ENCODE results near the gene BIRC3. TPM values are rescaled to one million over a fixed set of nuclear protein-coding genes. Genes with fewer than 3 reads are reported as not detected.
A peak's percentile ranks its signal among the peaks of the same experiment; 100 is the strongest.

The BIRC3 gene
- total RNA-seq, 1 experiment from 2014 or later = 4.7 TPM

GRCh38 chr11:102367364-102367763 lies 50.1 kb downstream of the BIRC3 start:
- no peak for DNase-seq (ENCODE audit: low read depth, low spot score)
- ChIA-PET RAD21 (ENCODE audit: low non-redundant PET in 1 of 2, low total read pairs in 2 of 2, uncharacterized antibody in 2 of 2, unreplicated experiment in 2 of 2) (interaction anchor here in 1 of 2 experiments (0.6 to 0.9 kb wide), 2 partner anchors 129 to 299 kb away, joined by 3 read pairs; no protein-coding TSS in a partner anchor), CTCF (interaction anchor here (0.7 to 1.9 kb wide), 6 partner anchors 23 to 299 kb away, joined by 3 to 20 read pairs (median 4); no protein-coding TSS in a partner anchor), POLR2A (no interaction called here)
- Histone ChIP-seq H3K27me3 (ENCODE audit: insufficient read depth, low read length) (no peaks in the 10 kb centered on the region), H3K4me3 (replicated peaks in 1 of 2; ENCODE audit: low read depth in 1 of 2, low read length in 2 of 2) (no peak overlapping the region), H4K20me1 (ENCODE audit: insufficient read depth) (no peaks in the 10 kb centered on the region), H3K4me2 (ENCODE audit: low read length) (no peak overlapping the region), H3K9ac (ENCODE audit: low read length) (no peak overlapping the region), H3K9me3 (ENCODE audit: control insufficient read depth in 1 of 2, insufficient read depth in 1 of 2, low read depth in 1 of 2, low read length in 2 of 2) (no peaks in the 10 kb centered on the region), H3K27ac (ENCODE audit: low read depth, low read length) (no peak overlapping the region), H3K36me3 (ENCODE audit: control insufficient read depth in 1 of 2, insufficient read depth in 2 of 2, low read length in 2 of 2) (peaks cover 20 to 25% of the 10 kb centered on the region in 2 experiments), H3K9me2 (ENCODE audit: insufficient read depth) (no peaks in the 10 kb centered on the region), H2AFZ (ENCODE audit: low read depth, low read length, poor library complexity, severe bottlenecking) (no peak overlapping the region), H3K4me1 (ENCODE audit: control insufficient read depth in 1 of 2, insufficient read depth in 2 of 2, low read length in 2 of 2) (no peaks in the 10 kb centered on the region), H3K79me2 (ENCODE audit: insufficient read depth, low read length) (no peaks in the 10 kb centered on the region)
- intact Hi-C loops (cut with micrococcal nuclease) = loop anchor here (5.0 kb wide), 1 partner anchor 245 kb away; no protein-coding TSS in a partner anchor
- ATAC-seq = peak; percentile 59; the same call in 1 of the 2 replicates
- no TSS peak for BruUV-seq (replicated peaks)
- TF ChIP-seq ELF1 (IDR thresholded peaks at IDR 0.05; ENCODE audit: borderline replicate concordance, low read depth) = no peak
- peak; percentile 48; the same call in 1 of the 2 replicates for TF ChIP-seq RAD21 (IDR thresholded peaks at IDR 0.05; ENCODE audit: low read depth)
- TF ChIP-seq CTCF (IDR thresholded peaks at IDR 0.05 in 2 of 3, conservative IDR thresholded peaks at IDR 0.05 in 1 of 3; ENCODE audit: borderline replicate concordance in 1 of 3, insufficient read depth in 1 of 3, low read depth in 2 of 3, low read length in 2 of 3) = peak in 2 of 3 experiments; percentile 31 to 44; a peak in 3 of 6 replicates
- no peak for TF ChIP-seq POLR2A (IDR thresholded peaks at IDR 0.05; ENCODE audit: borderline replicate concordance, extremely low read depth, insufficient read depth, insufficient read length)

DNA sequence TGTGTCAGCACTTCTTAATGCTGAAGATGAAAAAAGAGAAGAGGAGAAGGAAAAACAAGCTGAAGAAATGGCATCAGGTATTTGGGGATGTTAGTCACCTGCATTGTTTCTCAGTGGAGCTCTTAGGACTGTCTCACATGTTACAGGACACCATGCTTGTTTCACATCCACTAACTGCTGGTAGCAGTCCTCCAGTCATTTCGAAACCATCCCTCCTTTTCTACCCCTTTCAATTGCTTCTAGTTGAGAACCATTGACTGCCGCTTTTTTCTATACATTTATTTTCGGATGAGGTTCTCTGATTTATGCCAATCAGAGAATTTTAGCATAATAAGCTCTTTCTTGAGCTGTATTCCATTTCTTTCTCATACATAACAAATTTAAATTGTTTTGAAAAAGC lies 51.2 kb downstream of the BIRC3 start:
- no peak overlapping the region for H3K27ac ChIP-seq (ENCODE audit: low read depth, low read length)
- H3K36me3 ChIP-seq (ENCODE audit: control insufficient read depth in 1 of 2, insufficient read depth in 2 of 2, low read length in 2 of 2) = peaks cover 11 to 18% of the 10 kb centered on the region in 2 experiments
- no peaks in the 10 kb centered on the region for H3K9me2 ChIP-seq (ENCODE audit: insufficient read depth)
- no peak overlapping the region for H3K4me2 ChIP-seq (ENCODE audit: low read length)
- no peak overlapping the region for H3K4me3 ChIP-seq (replicated peaks in 1 of 2; ENCODE audit: low read depth in 1 of 2, low read length in 2 of 2)
- ATAC-seq (no peak), DNase-seq (ENCODE audit: low read depth, low spot score) (no peak)
- POLR2A ChIA-PET = no interaction called here
- H4K20me1 ChIP-seq (ENCODE audit: insufficient read depth) = no peaks in the 10 kb centered on the region
- no peaks in the 10 kb centered on the region for H3K9me3 ChIP-seq (ENCODE audit: control insufficient read depth in 1 of 2, insufficient read depth in 1 of 2, low read depth in 1 of 2, low read length in 2 of 2)
- BruUV-seq (replicated peaks) = no TSS peak
- no peak overlapping the region for H2AFZ ChIP-seq (ENCODE audit: low read depth, low read length, poor library complexity, severe bottlenecking)
- no peaks in the 10 kb centered on the region for H3K27me3 ChIP-seq (ENCODE audit: insufficient read depth, low read length)
- no peaks in the 10 kb centered on the region for H3K79me2 ChIP-seq (ENCODE audit: insufficient read depth, low read length)
- no peaks in the 10 kb centered on the region for H3K4me1 ChIP-seq (ENCODE audit: control insufficient read depth in 1 of 2, insufficient read depth in 2 of 2, low read length in 2 of 2)
- CTCF ChIA-PET = no interaction called here
- H3K9ac ChIP-seq (ENCODE audit: low read length) = no peak overlapping the region
- RAD21 ChIA-PET (ENCODE audit: low non-redundant PET in 1 of 2, low total read pairs in 2 of 2, uncharacterized antibody in 2 of 2, unreplicated experiment in 2 of 2) = no interaction called here
- intact Hi-C loops (cut with micrococcal nuclease) = loop anchor here (5.0 kb wide), 1 partner anchor 244 kb away; no protein-coding TSS in a partner anchor
- TF ChIP-seq REST (IDR thresholded peaks at IDR 0.05; ENCODE audit: low read depth) (no peak), ZFX (IDR thresholded peaks at IDR 0.05) (no peak), EZH2phosphoT487 (IDR thresholded peaks at IDR 0.05; ENCODE audit: borderline replicate concordance) (no peak), SP1 (IDR thresholded peaks at IDR 0.05; ENCODE audit: low read depth) (no peak), YY1 (IDR thresholded peaks at IDR 0.05; ENCODE audit: extremely low read depth, insufficient replicate concordance, low read depth, low read length) (no peak), TCF7L2 (IDR thresholded peaks at IDR 0.05; ENCODE audit: borderline replicate concordance, extremely low read depth, insufficient read depth, insufficient read length) (no peak), JUND (IDR thresholded peaks at IDR 0.05) (no peak)
